Measurements from ENCODE around the gene UQCRHL.

Gene UQCRHL

GRCh38 chr1:15833069-15833679 is 25.7 kb upstream of the UQCRHL start:
- CTCF ChIA-PET = interaction anchor here (0.6 to 1.4 kb wide), 5 partner anchors 18 to 307 kb away, joined by 3 to 8 read pairs (median 3); no protein-coding TSS in a partner anchor
- Histone ChIP-seq H3K27ac (ENCODE audit: extremely low read depth, low read depth, low read length) (peak overlapping the region; percentile 98), H3K9me3 (ENCODE audit: control insufficient read depth, insufficient read depth, low read depth, low read length) (no peaks in the 10 kb centered on the region), H3K36me3 (ENCODE audit: control insufficient read depth in 2 of 2, insufficient read depth in 1 of 2, low read length in 2 of 2) (no peaks in the 10 kb centered on the region), H3K4me3 (ENCODE audit: low read depth, low read length) (peak overlapping the region; percentile 79), H3K4me1 (ENCODE audit: control insufficient read depth, insufficient read depth, low read length) (peaks cover 11% of the 10 kb centered on the region)
- TF ChIP-seq ZEB2 (tag by site-specific recombination; IDR thresholded peaks at IDR 0.05) = peak; percentile 63; the same call in 1 of the 2 replicates
- TF ChIP-seq ZNF37A (tag by site-specific recombination; IDR thresholded peaks at IDR 0.05) = no peak
- TF ChIP-seq ZNF16 (tag by site-specific recombination; IDR thresholded peaks at IDR 0.05; ENCODE audit: low read depth) = no peak
- peak; percentile 83 for TF ChIP-seq ZBTB8A (tag by site-specific recombination; IDR thresholded peaks at IDR 0.05)
- no peak for TF ChIP-seq ZNF324 (tag by site-specific recombination; IDR thresholded peaks at IDR 0.05)
- TF ChIP-seq, protein P1, sequence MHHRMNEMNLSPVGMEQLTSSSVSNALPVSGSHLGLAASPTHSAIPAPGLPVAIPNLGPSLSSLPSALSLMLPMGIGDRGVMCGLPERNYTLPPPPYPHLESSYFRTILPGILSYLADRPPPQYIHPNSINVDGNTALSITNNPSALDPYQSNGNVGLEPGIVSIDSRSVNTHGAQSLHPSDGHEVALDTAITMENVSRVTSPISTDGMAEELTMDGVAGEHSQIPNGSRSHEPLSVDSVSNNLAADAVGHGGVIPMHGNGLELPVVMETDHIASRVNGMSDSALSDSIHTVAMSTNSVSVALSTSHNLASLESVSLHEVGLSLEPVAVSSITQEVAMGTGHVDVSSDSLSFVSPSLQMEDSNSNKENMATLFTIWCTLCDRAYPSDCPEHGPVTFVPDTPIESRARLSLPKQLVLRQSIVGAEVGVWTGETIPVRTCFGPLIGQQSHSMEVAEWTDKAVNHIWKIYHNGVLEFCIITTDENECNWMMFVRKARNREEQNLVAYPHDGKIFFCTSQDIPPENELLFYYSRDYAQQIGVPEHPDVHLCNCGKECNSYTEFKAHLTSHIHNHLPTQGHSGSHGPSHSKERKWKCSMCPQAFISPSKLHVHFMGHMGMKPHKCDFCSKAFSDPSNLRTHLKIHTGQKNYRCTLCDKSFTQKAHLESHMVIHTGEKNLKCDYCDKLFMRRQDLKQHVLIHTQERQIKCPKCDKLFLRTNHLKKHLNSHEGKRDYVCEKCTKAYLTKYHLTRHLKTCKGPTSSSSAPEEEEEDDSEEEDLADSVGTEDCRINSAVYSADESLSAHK (tag by site-specific recombination; IDR thresholded peaks at IDR 0.05) = peak; percentile 61
- no peak for TF ChIP-seq ZNF677 (tag by site-specific recombination; IDR thresholded peaks at IDR 0.05)
- TF ChIP-seq TRIM28 (IDR thresholded peaks at IDR 0.05; ENCODE audit: borderline replicate concordance, low read length) = peak; percentile 62; the same call in 1 of the 2 replicates
- TF ChIP-seq ZNF629 (tag by site-specific recombination; IDR thresholded peaks at IDR 0.05) = 0 out of 2 replicates have a peak, but pooled peaks have one; percentile 11
- TF ChIP-seq EGR2 (tag by site-specific recombination; IDR thresholded peaks at IDR 0.05; ENCODE audit: low read depth) = 0 out of 2 replicates have a peak, but pooled peaks have one; percentile 13
- no peak for TF ChIP-seq ZNF530 (tag by site-specific recombination; IDR thresholded peaks at IDR 0.05; ENCODE audit: low read depth)
- TF ChIP-seq REPIN1 (tag by site-specific recombination; IDR thresholded peaks at IDR 0.05; ENCODE audit: low read depth) = no peak
- TF ChIP-seq, protein P2, sequence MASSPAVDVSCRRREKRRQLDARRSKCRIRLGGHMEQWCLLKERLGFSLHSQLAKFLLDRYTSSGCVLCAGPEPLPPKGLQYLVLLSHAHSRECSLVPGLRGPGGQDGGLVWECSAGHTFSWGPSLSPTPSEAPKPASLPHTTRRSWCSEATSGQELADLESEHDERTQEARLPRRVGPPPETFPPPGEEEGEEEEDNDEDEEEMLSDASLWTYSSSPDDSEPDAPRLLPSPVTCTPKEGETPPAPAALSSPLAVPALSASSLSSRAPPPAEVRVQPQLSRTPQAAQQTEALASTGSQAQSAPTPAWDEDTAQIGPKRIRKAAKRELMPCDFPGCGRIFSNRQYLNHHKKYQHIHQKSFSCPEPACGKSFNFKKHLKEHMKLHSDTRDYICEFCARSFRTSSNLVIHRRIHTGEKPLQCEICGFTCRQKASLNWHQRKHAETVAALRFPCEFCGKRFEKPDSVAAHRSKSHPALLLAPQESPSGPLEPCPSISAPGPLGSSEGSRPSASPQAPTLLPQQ (tag by site-specific recombination; IDR thresholded peaks at IDR 0.05) = no peak
- TF ChIP-seq ZNF362 (tag by site-specific recombination; IDR thresholded peaks at IDR 0.05) = peak; percentile 94
- TF ChIP-seq ZNF600 (tag by site-specific recombination; IDR thresholded peaks at IDR 0.05) = peak; percentile 62
- peak; percentile 94 for TF ChIP-seq ZNF394 (tag by site-specific recombination; IDR thresholded peaks at IDR 0.05; ENCODE audit: borderline replicate concordance)
- TF ChIP-seq, protein P3, sequence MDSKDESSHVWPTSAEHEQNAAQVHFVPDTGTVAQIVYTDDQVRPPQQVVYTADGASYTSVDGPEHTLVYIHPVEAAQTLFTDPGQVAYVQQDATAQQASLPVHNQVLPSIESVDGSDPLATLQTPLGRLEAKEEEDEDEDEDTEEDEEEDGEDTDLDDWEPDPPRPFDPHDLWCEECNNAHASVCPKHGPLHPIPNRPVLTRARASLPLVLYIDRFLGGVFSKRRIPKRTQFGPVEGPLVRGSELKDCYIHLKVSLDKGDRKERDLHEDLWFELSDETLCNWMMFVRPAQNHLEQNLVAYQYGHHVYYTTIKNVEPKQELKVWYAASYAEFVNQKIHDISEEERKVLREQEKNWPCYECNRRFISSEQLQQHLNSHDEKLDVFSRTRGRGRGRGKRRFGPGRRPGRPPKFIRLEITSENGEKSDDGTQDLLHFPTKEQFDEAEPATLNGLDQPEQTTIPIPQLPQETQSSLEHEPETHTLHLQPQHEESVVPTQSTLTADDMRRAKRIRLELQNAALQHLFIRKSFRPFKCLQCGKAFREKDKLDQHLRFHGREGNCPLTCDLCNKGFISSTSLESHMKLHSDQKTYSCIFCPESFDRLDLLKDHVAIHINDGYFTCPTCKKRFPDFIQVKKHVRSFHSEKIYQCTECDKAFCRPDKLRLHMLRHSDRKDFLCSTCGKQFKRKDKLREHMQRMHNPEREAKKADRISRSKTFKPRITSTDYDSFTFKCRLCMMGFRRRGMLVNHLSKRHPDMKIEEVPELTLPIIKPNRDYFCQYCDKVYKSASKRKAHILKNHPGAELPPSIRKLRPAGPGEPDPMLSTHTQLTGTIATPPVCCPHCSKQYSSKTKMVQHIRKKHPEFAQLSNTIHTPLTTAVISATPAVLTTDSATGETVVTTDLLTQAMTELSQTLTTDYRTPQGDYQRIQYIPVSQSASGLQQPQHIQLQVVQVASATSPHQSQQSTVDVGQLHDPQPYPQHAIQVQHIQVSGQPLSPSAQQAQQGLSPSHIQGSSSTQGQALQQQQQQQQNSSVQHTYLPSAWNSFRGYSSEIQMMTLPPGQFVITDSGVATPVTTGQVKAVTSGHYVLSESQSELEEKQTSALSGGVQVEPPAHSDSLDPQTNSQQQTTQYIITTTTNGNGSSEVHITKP (tag by site-specific recombination; IDR thresholded peaks at IDR 0.05) = no peak
- TF ChIP-seq WT1 (tag by site-specific recombination; IDR thresholded peaks at IDR 0.05) = peak; percentile 11; the same call in 1 of the 2 replicates
- TF ChIP-seq KLF17 (tag by site-specific recombination; IDR thresholded peaks at IDR 0.05) = peak; percentile 53; the same call in 1 of the 2 replicates
- TF ChIP-seq ZNF416 (tag by site-specific recombination; IDR thresholded peaks at IDR 0.05) = no peak
- peak; percentile 32 for TF ChIP-seq SETDB1 (IDR thresholded peaks at IDR 0.05; ENCODE audit: insufficient read length, low read length)
- peak; percentile 77; the same call in 1 of the 2 replicates for TF ChIP-seq ZBTB6 (tag by site-specific recombination; IDR thresholded peaks at IDR 0.05)
- POLR2A ChIA-PET = interaction anchor here (0.6 to 4.4 kb wide), 18 partner anchors 9 to 171 kb away, joined by 3 to 106 read pairs (median 6); partner anchors contain the start of gene SPEN

Data from HEK293 (cell line).